Astrocyte of the spinal cord (primary cell): ENCODE measurements around the gene PLEKHA6.

ENCODE experiments used
- DNase-seq: peaks from one replicate; pipeline ENCODE4 v3.0.0; 2011; ENCODE audit warnings: low read depth, low spot score
- H3K4me3 ChIP-seq: 2 replicates; pipeline ENCODE4 v1.5.1; 2011; ENCODE audit warnings: low read depth, mild to moderate bottlenecking, low read length, moderate library complexity
- CTCF ChIP-seq: IDR thresholded peaks from 2 replicates; pipeline ENCODE4 v1.5.1; 2012; ENCODE audit warnings: low read depth, mild to moderate bottlenecking, low read length, inconsistent platforms
- in situ Hi-C: cut with HindIII; loops from 2 replicates; pipeline ENCODE4 v1.10.0; 2017; ENCODE audit warnings: low sequenced_read_pairs

Gene PLEKHA6

GRCh38 chr1:204359474-204360255 lies at the start of gene PLEKHA6:
TSS of gene PLEKHA6 (minus strand) at chr1:204359929. CDS start at chr1:204273727, 86,202 bp downstream.
- no peak within 1 kb of the TSS for H3K4me3 ChIP-seq
- TF ChIP-seq CTCF: peak; percentile 31
- DNase-seq: no peak
- in situ Hi-C loops: no loop called here

GRCh38 chr1:204409123-204409522 lies 49.4 kb upstream of the PLEKHA6 start:
- no peak for DNase-seq
- H3K4me3 ChIP-seq: peak overlapping the region; percentile 78
- no peak for TF ChIP-seq CTCF
- in situ Hi-C loops: no loop called here

- DNase-seq: no peak
- no peak for TF ChIP-seq CTCF
- in situ Hi-C loops: no loop called here
- H3K4me3 ChIP-seq: peak overlapping the region; percentile 78
These were observed 48.9 kb upstream of the PLEKHA6 start for GRCh38 chr1:204408602-204409001.

GRCh38 chr1:204408074-204408507 lies 48.4 kb upstream of the PLEKHA6 start:
- no peak for TF ChIP-seq CTCF
- H3K4me3 ChIP-seq: peak overlapping the region; percentile 78
- in situ Hi-C loops: no loop called here
- DNase-seq: peak; percentile 78

GRCh38 chr1:204407295-204407971 lies 47.7 kb upstream of the PLEKHA6 start:
- in situ Hi-C loops: no loop called here
- no peak for DNase-seq
- no peak for TF ChIP-seq CTCF
- H3K4me3 ChIP-seq: peak overlapping the region; percentile 78

- in situ Hi-C loops: no loop called here
- no peak for DNase-seq
- TF ChIP-seq CTCF: no peak
- H3K4me3 ChIP-seq: peak overlapping the region; percentile 78
These were observed 46.9 kb upstream of the PLEKHA6 start for GRCh38 chr1:204406621-204407020.
